HG03565 (cell line): Measurements from ENCODE around the gene FOXN3.

Source experiments
- ATAC-seq: cut with Tn5 transposase; IDR thresholded peaks from one replicate; pipeline ENCODE4 v1.9.1; 2021; ENCODE audit warnings: mild to moderate bottlenecking, moderate library complexity; ENCODE audit not compliant: unreplicated experiment

The FOXN3 gene

GRCh38 chr14:89417091-89417464 lies at the start of gene FOXN3:
Gene FOXN3 (minus strand): TSS chr14:89417233. CDS start chr14:89412476, 4,757 bp downstream.
- peak; percentile 31 for ATAC-seq

GRCh38 chr14:89466484-89466883 lies 49.5 kb upstream of the FOXN3 start:
- no peak for ATAC-seq

GRCh38 chr14:89465876-89466275 lies 48.8 kb upstream of the FOXN3 start:
- ATAC-seq = no peak

- ATAC-seq = no peak
Measured at GRCh38 chr14:89461256-89461655, 44.2 kb upstream of the FOXN3 start.

GRCh38 chr14:89458713-89459420 lies 41.8 kb upstream of the FOXN3 start:
- no peak for ATAC-seq

- ATAC-seq = no peak
Measured at GRCh38 chr14:89457007-89457406, 40.0 kb upstream of the FOXN3 start.

- ATAC-seq = no peak
Measured at GRCh38 chr14:89455412-89455811, 38.4 kb upstream of the FOXN3 start.

- no peak for ATAC-seq
Measured at GRCh38 chr14:89454996-89455395, 38.0 kb upstream of the FOXN3 start.

- ATAC-seq = no peak
Measured at GRCh38 chr14:89452281-89452680, 35.2 kb upstream of the FOXN3 start.

GRCh38 chr14:89451229-89451628 lies 34.2 kb upstream of the FOXN3 start:
- ATAC-seq = no peak

GRCh38 chr14:89447182-89447944 lies 30.3 kb upstream of the FOXN3 start:
- no peak for ATAC-seq

- peak; percentile 52 for ATAC-seq
Measured at GRCh38 chr14:89445273-89445973, 28.4 kb upstream of the FOXN3 start.

GRCh38 chr14:89444516-89445125 lies 27.6 kb upstream of the FOXN3 start:
- no peak for ATAC-seq

GRCh38 chr14:89444044-89444443 lies 27.0 kb upstream of the FOXN3 start:
- no peak for ATAC-seq

- no peak for ATAC-seq
Measured at GRCh38 chr14:89443042-89443629, 26.1 kb upstream of the FOXN3 start.

GRCh38 chr14:89442280-89442679 lies 25.2 kb upstream of the FOXN3 start:
- ATAC-seq = no peak

GRCh38 chr14:89440986-89441909 lies 24.2 kb upstream of the FOXN3 start:
- ATAC-seq = no peak

- no peak for ATAC-seq
Measured at GRCh38 chr14:89435892-89436656, 19.0 kb upstream of the FOXN3 start.

- no peak for ATAC-seq
Measured at GRCh38 chr14:89435492-89435891, 18.5 kb upstream of the FOXN3 start.
